ENCODE results near the gene PRR7.
A peak's percentile ranks its signal among the peaks of the same experiment; 100 is the strongest.

Gene PRR7

GRCh38 chr5:177497292-177498012, 50.8 kb downstream of the PRR7 start, which contains the start of gene PDLIM7:
PDLIM7 (minus strand) TSS chr5:177497604; CDS start chr5:177496512, 1,092 bp downstream.
- DNase-seq (ENCODE audit: low spot score) (peak; percentile 95), FAIRE-seq (peak; percentile 82)

DNA sequence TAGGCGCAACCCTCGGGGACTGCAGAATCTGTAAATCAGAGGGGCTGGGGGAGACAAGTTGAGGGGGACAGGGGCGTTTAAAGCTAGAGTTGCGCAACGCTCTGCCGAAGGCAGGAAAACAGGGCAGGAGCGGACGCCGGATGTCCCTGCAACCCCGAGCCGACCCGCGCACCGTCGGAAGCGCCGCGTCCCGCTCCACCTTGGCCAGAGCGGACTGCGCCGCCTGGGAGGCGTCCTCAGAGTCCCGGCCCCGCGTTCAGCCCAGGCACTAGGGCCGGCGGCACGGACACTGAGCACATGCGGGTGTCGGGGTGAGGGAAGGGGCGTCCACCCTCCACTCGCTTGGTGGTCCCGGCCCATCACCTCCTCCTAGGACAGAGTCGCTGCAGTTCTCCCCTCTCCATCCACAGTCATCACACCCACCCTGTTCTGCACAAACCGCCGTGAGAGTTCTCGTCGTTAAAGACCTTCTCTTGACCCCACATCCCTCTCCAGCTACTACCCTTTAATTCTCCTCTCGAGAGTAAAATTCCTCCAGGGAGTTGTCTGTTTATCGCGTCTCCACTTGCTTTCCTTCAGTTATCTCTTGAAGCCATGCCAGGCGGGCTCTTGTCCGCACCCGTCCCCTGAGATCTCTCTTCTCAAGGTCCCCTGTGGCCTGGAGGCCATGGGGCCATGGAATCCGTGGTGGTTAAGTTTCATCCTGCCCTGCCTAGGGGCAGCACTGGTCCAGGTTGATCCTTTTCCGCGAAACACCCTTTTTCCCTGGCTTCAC, 51.6 kb downstream of the PRR7 start:
- no peak for DNase-seq (ENCODE audit: low spot score)
- no peak for FAIRE-seq

GRCh38 chr5:177499842-177500241, 53.2 kb downstream of the PRR7 start:
- FAIRE-seq = no peak
- DNase-seq (ENCODE audit: low spot score) = no peak

- FAIRE-seq = no peak
- DNase-seq (ENCODE audit: low spot score) = peak; percentile 57
These were observed 54.3 kb downstream of the PRR7 start for GRCh38 chr5:177500685-177501522.

GRCh38 chr5:177501874-177502678, 55.5 kb downstream of the PRR7 start:
- no peak for FAIRE-seq
- no peak for DNase-seq (ENCODE audit: low spot score)

DNA sequence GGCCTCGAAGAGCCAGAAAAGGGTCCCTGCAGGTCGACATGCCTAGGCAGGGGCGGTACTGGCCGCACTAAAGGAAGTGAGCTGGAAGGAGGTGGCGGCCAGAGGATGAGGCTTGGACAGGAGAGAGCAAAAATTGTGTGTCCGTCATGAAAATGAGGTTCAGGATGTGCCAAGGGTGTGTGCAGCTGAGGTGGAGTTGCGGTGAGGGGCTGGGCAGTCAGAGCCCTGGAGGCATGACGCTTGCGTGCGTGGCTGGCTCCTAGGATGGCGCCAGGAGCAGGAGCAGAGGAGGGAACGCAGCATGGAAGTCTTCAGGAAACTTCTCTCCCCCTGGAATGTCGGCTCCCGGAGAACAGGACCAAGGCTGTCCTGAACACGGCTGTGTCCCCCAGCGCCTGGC, 56.3 kb downstream of the PRR7 start:
- DNase-seq (ENCODE audit: low spot score) (no peak), FAIRE-seq (no peak)

DNA sequence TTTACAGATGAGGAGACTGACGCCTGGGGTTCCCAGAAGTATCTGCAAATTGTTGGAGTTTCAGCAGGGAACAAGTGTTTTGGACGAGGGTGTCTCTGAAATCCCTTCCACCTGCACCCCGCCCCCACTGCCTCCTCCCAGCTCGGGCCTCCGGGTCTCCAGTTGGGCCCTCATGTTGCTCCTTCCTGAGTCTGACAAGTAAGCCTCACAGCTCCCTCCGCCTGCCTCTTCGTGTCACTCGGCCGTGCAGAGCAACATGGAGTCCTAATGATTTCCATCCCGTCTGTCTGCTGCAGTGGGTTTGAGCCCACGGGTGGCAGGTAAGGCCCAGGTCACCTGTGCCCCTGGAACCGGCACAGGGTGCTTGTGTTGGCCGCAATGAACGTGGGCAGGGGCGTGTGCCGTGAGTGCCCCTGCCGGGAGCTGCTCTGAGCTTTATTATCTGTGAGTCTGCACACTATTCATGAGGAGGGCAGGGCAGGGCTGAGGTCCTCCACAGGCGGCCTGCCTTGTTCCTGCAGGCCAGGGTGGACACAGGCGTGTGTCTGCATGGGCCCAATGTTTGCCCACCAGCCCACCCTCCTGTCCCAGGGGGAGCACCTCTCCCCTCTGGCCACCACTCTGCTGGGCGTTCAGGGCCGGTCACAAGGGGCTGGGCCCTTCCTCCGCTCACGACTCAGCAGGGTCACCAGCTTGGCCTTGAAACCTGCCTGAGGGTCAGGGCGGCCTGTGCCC, 56.9 kb downstream of the PRR7 start:
- DNase-seq (ENCODE audit: low spot score) (no peak), FAIRE-seq (no peak)

- no peak for DNase-seq (ENCODE audit: low spot score)
- FAIRE-seq = no peak
These were observed 57.8 kb downstream of the PRR7 start for GRCh38 chr5:177504086-177505056.

- FAIRE-seq = no peak
- no peak for DNase-seq (ENCODE audit: low spot score)
These were observed 58.5 kb downstream of the PRR7 start for GRCh38 chr5:177505075-177505474.

All from RCC 7860 (cell line).